Natural killer cell (primary cell): ENCODE measurements around the gene CAMKK1. TPM values are rescaled to one million over a fixed set of nuclear protein-coding genes. Genes with fewer than 3 reads are reported as not detected.
A peak's percentile ranks its signal among the peaks of the same experiment; 100 is the strongest.

Source experiments
- ATAC-seq, 3 donors: fragments of 150-1000 bp in 2 of 3; fragments of 200-7000 bp in 1 of 3; cut with Tn5 transposase; 1 replicate in 1 of 3; 2 replicates in 2 of 3; pipeline ENCODE4 v1.10.0; 2021; ENCODE audit warnings: mild to moderate bottlenecking in 2 of 3, moderate library complexity in 2 of 3
- DNase-seq, 2 donors: peaks; one replicate each; pipeline versions ENCODE4 v3.0.0 to v3.0.0-alpha.2; 2013 to 2021; ENCODE audit warnings: mixed read lengths in 1 of 2
- H3K27ac ChIP-seq: one replicate; pipeline ENCODE4 v1.5.1; 2013; ENCODE audit warnings: mild to moderate bottlenecking, low read length
- H3K27me3 ChIP-seq: one replicate; pipeline ENCODE4 v1.6.1; 2013; ENCODE audit warnings: low read length; ENCODE audit not compliant: control insufficient read depth, insufficient read depth
- H3K36me3 ChIP-seq: one replicate; pipeline ENCODE4 v1.6.1; 2013; ENCODE audit warnings: low read length; ENCODE audit not compliant: control insufficient read depth, insufficient read depth
- H3K4me1 ChIP-seq: one replicate; pipeline ENCODE4 v1.6.1; 2013; ENCODE audit warnings: low read length; ENCODE audit not compliant: control insufficient read depth, insufficient read depth
- H3K4me3 ChIP-seq: one replicate; pipeline ENCODE4 v1.5.1; 2013; ENCODE audit warnings: low read length
- H3K9me3 ChIP-seq: one replicate; pipeline ENCODE4 v1.6.1; 2013; ENCODE audit warnings: low read length; ENCODE audit not compliant: control insufficient read depth, insufficient read depth
- H3K27ac Mint-ChIP-seq, 2 donors: one replicate each; pipeline ENCODE4 v1.8.0; 2022; ENCODE audit warnings: mild to moderate bottlenecking in 2 of 2, mixed read lengths in 2 of 2, moderate library complexity in 1 of 2
- H3K27me3 Mint-ChIP-seq, 2 donors: one replicate each; pipeline ENCODE4 v1.8.0; 2022; ENCODE audit warnings: low read depth in 2 of 2, mixed read lengths in 2 of 2
- H3K36me3 Mint-ChIP-seq: one replicate; pipeline ENCODE4 v1.8.0; 2022; ENCODE audit warnings: mixed read lengths
- H3K4me1 Mint-ChIP-seq, 2 donors: one replicate each; pipeline ENCODE4 v1.8.0; 2022; ENCODE audit warnings: mixed read lengths in 2 of 2
- H3K4me3 Mint-ChIP-seq: one replicate; pipeline ENCODE4 v1.8.0; 2022; ENCODE audit warnings: mild to moderate bottlenecking, moderate library complexity, mixed read lengths
- H3K9me3 Mint-ChIP-seq, 2 donors: one replicate each; pipeline ENCODE4 v1.8.0; 2022; ENCODE audit warnings: mixed read lengths in 2 of 2
- WGBS: methylation state at CpG from one replicate; pipeline ENCODE4 v1.1.7; 2013; ENCODE audit warnings: missing lambda C conversion rate; ENCODE audit not compliant: insufficient coverage; 5-methylcytosine and 5-hydroxymethylcytosine counted together
- intact Hi-C: fragments of 100-400 bp; cut with micrococcal nuclease; formaldehyde crosslinking; loops from one replicate; pipeline ENCODE4 v1.14.2; 2022
- total RNA-seq, 4 donors: library from RNA; stranded (reverse); fragments of 120-200 nt in 1 of 4; gene quantifications; one replicate each; pipeline versions ENCODE4 v1.2.3 to v1.2.4, GENCODE V29; 2013 to 2022
- TF ChIP-seq, protein P1 (sequence below): fragments of 200-600 bp; IDR thresholded peaks from one replicate; pipeline ENCODE4 v1.8.0; 2022; ENCODE audit warnings: antibody characterized with exemption

Gene CAMKK1
- total RNA-seq, 3 donors from 2014 or later (not counting 1 experiment from before 2014, with no cell fraction given) = 3.2 to 4.3 (median 3.9) TPM

GRCh38 chr17:3873862-3874261 lies 19.0 kb downstream of the CAMKK1 start:
- Histone ChIP-seq H3K4me1 (peaks cover 14% of the 10 kb centered on the region), H3K9me3 (no peaks in the 10 kb centered on the region), H3K4me3 (no peak overlapping the region), H3K36me3 (no peaks in the 10 kb centered on the region), H3K27ac (no peak overlapping the region), H3K27me3 (no peaks in the 10 kb centered on the region)
- WGBS = 97% methylated on average over 10 of the region's 10 CpGs
- no peak for ATAC-seq
- H3K36me3 Mint-ChIP-seq = no peaks in the 10 kb centered on the region
- intact Hi-C loops = no loop called here
- no peak for DNase-seq
- H3K27ac Mint-ChIP-seq = peak overlapping the region in 1 of 2 donors; percentile 16
- H3K4me1 Mint-ChIP-seq = peaks cover 8% of the 10 kb centered on the region in 2 donors
- no peaks in the 10 kb centered on the region for H3K9me3 Mint-ChIP-seq
- TF ChIP-seq, protein P1, sequence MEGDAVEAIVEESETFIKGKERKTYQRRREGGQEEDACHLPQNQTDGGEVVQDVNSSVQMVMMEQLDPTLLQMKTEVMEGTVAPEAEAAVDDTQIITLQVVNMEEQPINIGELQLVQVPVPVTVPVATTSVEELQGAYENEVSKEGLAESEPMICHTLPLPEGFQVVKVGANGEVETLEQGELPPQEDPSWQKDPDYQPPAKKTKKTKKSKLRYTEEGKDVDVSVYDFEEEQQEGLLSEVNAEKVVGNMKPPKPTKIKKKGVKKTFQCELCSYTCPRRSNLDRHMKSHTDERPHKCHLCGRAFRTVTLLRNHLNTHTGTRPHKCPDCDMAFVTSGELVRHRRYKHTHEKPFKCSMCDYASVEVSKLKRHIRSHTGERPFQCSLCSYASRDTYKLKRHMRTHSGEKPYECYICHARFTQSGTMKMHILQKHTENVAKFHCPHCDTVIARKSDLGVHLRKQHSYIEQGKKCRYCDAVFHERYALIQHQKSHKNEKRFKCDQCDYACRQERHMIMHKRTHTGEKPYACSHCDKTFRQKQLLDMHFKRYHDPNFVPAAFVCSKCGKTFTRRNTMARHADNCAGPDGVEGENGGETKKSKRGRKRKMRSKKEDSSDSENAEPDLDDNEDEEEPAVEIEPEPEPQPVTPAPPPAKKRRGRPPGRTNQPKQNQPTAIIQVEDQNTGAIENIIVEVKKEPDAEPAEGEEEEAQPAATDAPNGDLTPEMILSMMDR = no peak
- H3K4me3 Mint-ChIP-seq = no peak overlapping the region
- H3K27me3 Mint-ChIP-seq = no peaks in the 10 kb centered on the region

GRCh38 chr17:3870871-3871306 lies 22.0 kb downstream of the CAMKK1 start:
- Histone ChIP-seq H3K4me3 (no peak overlapping the region), H3K9me3 (no peaks in the 10 kb centered on the region), H3K36me3 (no peaks in the 10 kb centered on the region), H3K27ac (peak overlapping the region; percentile 58), H3K27me3 (no peaks in the 10 kb centered on the region), H3K4me1 (peaks cover 14% of the 10 kb centered on the region)
- Mint-ChIP-seq H3K4me1 (peaks cover 8 to 14% of the 10 kb centered on the region in 2 donors), H3K27ac (peak overlapping the region; percentile 86 to 95), H3K4me3 (peak overlapping the region; percentile 89), H3K9me3 (no peaks in the 10 kb centered on the region), H3K27me3 (no peaks in the 10 kb centered on the region), H3K36me3 (no peaks in the 10 kb centered on the region)
- intact Hi-C loops = no loop called here
- 51% methylated on average over 11 of the region's 11 CpGs for WGBS
- TF ChIP-seq, protein P1 = no peak
- peak; percentile 77 to 87 (median 85) for ATAC-seq
- peak; percentile 30 to 56 for DNase-seq

GRCh38 chr17:3867606-3868005 lies 25.2 kb downstream of the CAMKK1 start:
- Mint-ChIP-seq H3K9me3 (no peaks in the 10 kb centered on the region), H3K4me3 (no peak overlapping the region), H3K27me3 (no peaks in the 10 kb centered on the region), H3K27ac (peak overlapping the region in 1 of 2 donors; percentile 22), H3K4me1 (peaks cover 8 to 14% of the 10 kb centered on the region in 2 donors), H3K36me3 (no peaks in the 10 kb centered on the region)
- H3K27me3 ChIP-seq = no peaks in the 10 kb centered on the region
- intact Hi-C loops = no loop called here
- TF ChIP-seq, protein P1 = no peak
- DNase-seq (no peak), ATAC-seq (no peak)
- no peaks in the 10 kb centered on the region for H3K9me3 ChIP-seq
- peaks cover 14% of the 10 kb centered on the region for H3K4me1 ChIP-seq
- H3K4me3 ChIP-seq = no peak overlapping the region
- H3K27ac ChIP-seq = no peak overlapping the region
- WGBS = 88% methylated on average over 11 of the region's 11 CpGs
- no peaks in the 10 kb centered on the region for H3K36me3 ChIP-seq

DNA sequence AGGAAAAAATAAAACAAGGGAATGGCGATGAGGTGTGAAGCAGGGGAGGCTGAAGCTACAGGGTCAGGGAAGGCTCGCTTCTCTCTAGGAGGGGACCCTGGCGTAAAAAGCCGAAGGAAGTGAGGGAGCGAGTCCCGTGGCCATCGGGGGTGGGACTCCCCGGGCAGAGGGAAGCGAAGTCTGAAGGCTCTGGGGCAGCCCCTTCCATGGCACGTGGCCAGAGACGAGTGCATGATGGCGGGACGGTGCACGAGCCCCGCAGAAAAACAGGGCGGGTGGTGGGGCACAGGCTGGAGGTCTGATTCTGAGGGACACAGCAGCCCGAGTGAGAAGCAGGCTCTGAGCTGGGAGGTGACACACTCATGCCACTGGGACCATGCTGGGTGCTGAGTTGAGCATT lies 25.7 kb downstream of the CAMKK1 start:
- Mint-ChIP-seq H3K27ac (peak overlapping the region in 1 of 2 donors; percentile 22), H3K4me1 (peaks cover 8 to 14% of the 10 kb centered on the region in 2 donors), H3K36me3 (no peaks in the 10 kb centered on the region), H3K4me3 (no peak overlapping the region), H3K27me3 (no peaks in the 10 kb centered on the region), H3K9me3 (no peaks in the 10 kb centered on the region)
- ATAC-seq (no peak), DNase-seq (no peak)
- 83% methylated on average over 17 of the region's 17 CpGs for WGBS
- Histone ChIP-seq H3K4me3 (no peak overlapping the region), H3K4me1 (peaks cover 14% of the 10 kb centered on the region), H3K36me3 (no peaks in the 10 kb centered on the region), H3K9me3 (no peaks in the 10 kb centered on the region), H3K27ac (no peak overlapping the region), H3K27me3 (no peaks in the 10 kb centered on the region)
- intact Hi-C loops = no loop called here
- TF ChIP-seq, protein P1 = no peak
